Stomach (tissue), 4 donors: ENCODE measurements around the gene KLHL14.

Source experiments
- EP300 ChIP-seq: sonication (generic); formaldehyde crosslinking; IDR thresholded peaks from one replicate; pipeline ENCODE4 v1.6.1; 2017; ENCODE audit warnings: antibody characterized with exemption
- POLR2A ChIP-seq, 4 donors: fragments of 450-650 bp; IDR thresholded peaks; one replicate each; pipeline ENCODE4 v1.6.1; 2016; ENCODE audit warnings: antibody characterized with exemption in 4 of 4, control low read depth in 2 of 4, mild to moderate bottlenecking in 1 of 4, moderate library complexity in 1 of 4
- POLR2AphosphoS5 ChIP-seq, 3 donors: sonication (generic); formaldehyde crosslinking; IDR thresholded peaks; one replicate each; pipeline ENCODE4 v1.6.1; 2016; ENCODE audit warnings: antibody characterized with exemption in 3 of 3

DNA sequence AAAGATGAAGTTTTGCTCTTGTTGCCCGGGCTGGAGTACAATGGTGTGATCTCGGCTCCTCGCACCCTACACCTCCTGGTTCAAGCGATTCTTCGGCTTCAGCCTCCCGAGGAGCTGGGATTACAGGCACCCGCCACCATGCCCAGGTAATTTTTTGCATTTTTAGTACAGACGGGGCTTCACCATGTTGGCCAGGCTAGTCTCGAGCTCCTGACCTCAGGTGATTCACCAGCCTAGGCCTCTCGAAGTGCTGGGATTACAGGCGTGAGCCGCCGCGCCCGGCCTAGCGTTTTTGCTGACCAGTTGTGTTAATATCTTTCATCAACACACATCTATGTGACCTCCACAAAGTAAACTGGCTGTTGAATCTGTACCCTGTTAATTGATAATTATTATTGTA is 49.4 kb upstream of the KLHL14 start:
- TF ChIP-seq POLR2AphosphoS5 (IDR thresholded peaks at IDR 0.05) (no peak), EP300 (no peak), POLR2A (IDR thresholded peaks at IDR 0.05) (no peak)
